Mesenchymal stem cell (in vitro differentiated cells and primary cell): ENCODE results near the gene CMTM4.

Experiments
- DNase-seq: peaks from one replicate; pipeline ENCODE4 v3.0.0-alpha.2; 2013
- H2AFZ ChIP-seq: one replicate; pipeline ENCODE4 v1.6.1; 2013; ENCODE audit warnings: low read depth, mild to moderate bottlenecking, control low read depth, inconsistent platforms, low read length, moderate library complexity
- H2AK5ac ChIP-seq: 2 replicates; pipeline ENCODE4 v1.6.1; 2013; ENCODE audit warnings: low read length, moderate library complexity, mild to moderate bottlenecking, inconsistent platforms; ENCODE audit not compliant: severe bottlenecking
- H2BK120ac ChIP-seq: one replicate; pipeline ENCODE4 v1.6.1; 2013; ENCODE audit warnings: low read depth, mild to moderate bottlenecking, inconsistent platforms, low read length, moderate library complexity
- H2BK12ac ChIP-seq, 2 experiments: one replicate each; pipeline ENCODE4 v1.6.1; 2013; ENCODE audit warnings: inconsistent platforms in 2 of 2, low read length in 2 of 2, mild to moderate bottlenecking in 2 of 2, moderate library complexity in 2 of 2, control low read depth in 1 of 2
- H2BK15ac ChIP-seq: one replicate; pipeline ENCODE4 v1.6.1; 2013; ENCODE audit warnings: mild to moderate bottlenecking, low read depth, inconsistent platforms; ENCODE audit not compliant: poor library complexity, severe bottlenecking
- H2BK5ac ChIP-seq: 2 replicates; pipeline ENCODE4 v1.6.1; 2013; ENCODE audit warnings: low read depth, mild to moderate bottlenecking, low read length, control low read depth, inconsistent platforms; ENCODE audit not compliant: poor library complexity, severe bottlenecking
- H3K14ac ChIP-seq, 2 experiments: one replicate each; pipeline ENCODE4 v1.6.1; 2013; ENCODE audit warnings: inconsistent platforms in 2 of 2, low read length in 2 of 2, control low read depth in 1 of 2, mild to moderate bottlenecking in 1 of 2, moderate library complexity in 1 of 2
- H3K18ac ChIP-seq, 2 experiments: one replicate each; pipeline ENCODE4 v1.6.1; 2013; ENCODE audit warnings: inconsistent platforms in 2 of 2, low read length in 2 of 2, control low read depth in 1 of 2, low read depth in 1 of 2, mild to moderate bottlenecking in 1 of 2
- H3K23ac ChIP-seq, 2 experiments: one replicate each; pipeline ENCODE4 v1.6.1; 2013; ENCODE audit warnings: inconsistent platforms in 2 of 2, low read length in 2 of 2, mild to moderate bottlenecking in 2 of 2, moderate library complexity in 2 of 2, control low read depth in 1 of 2
- H3K27ac ChIP-seq: 2 replicates; pipeline ENCODE4 v1.5.1; 2013; ENCODE audit warnings: mild to moderate bottlenecking, moderate library complexity, low read length, control low read depth, inconsistent platforms; ENCODE audit not compliant: poor library complexity, severe bottlenecking
- H3K27me3 ChIP-seq, 2 experiments: 2 replicates each; pipeline versions ENCODE4 v1.6.1 to v1.7.0; 2013; ENCODE audit warnings: low read length in 2 of 2, mild to moderate bottlenecking in 2 of 2, moderate library complexity in 2 of 2, control low read depth in 1 of 2, inconsistent platforms in 1 of 2; ENCODE audit not compliant: control insufficient read depth in 1 of 2, insufficient read depth in 1 of 2
- H3K36me3 ChIP-seq, 2 experiments: 2 replicates each; pipeline versions ENCODE4 v1.6.1 to v1.7.0; 2013; ENCODE audit warnings: low read length in 2 of 2, control low read depth in 1 of 2, inconsistent platforms in 1 of 2, low read depth in 1 of 2, mild to moderate bottlenecking in 1 of 2; ENCODE audit not compliant: insufficient read depth in 2 of 2, control insufficient read depth in 1 of 2
- H3K4ac ChIP-seq, 2 experiments: one replicate each; pipeline ENCODE4 v1.6.1; 2013; ENCODE audit warnings: inconsistent platforms in 2 of 2, low read length in 2 of 2, mild to moderate bottlenecking in 2 of 2, moderate library complexity in 2 of 2, control low read depth in 1 of 2, low read depth in 1 of 2
- H3K4me1 ChIP-seq: 2 replicates; pipeline ENCODE4 v1.6.1; 2013; ENCODE audit warnings: low read depth, low read length, control low read depth; ENCODE audit not compliant: control insufficient read depth, insufficient read depth
- H3K4me2 ChIP-seq: 2 replicates; pipeline ENCODE4 v1.6.1; 2013; ENCODE audit warnings: low read length, mild to moderate bottlenecking, inconsistent platforms; ENCODE audit not compliant: poor library complexity, severe bottlenecking
- H3K4me3 ChIP-seq, 2 experiments: 2 replicates each; pipeline versions ENCODE4 v1.5.1 to v1.7.0; 2013; ENCODE audit warnings: low read length in 2 of 2, mild to moderate bottlenecking in 2 of 2, control low read depth in 1 of 2, low read depth in 1 of 2; ENCODE audit not compliant: insufficient read depth in 1 of 2
- H3K79me1 ChIP-seq: replicated peaks from 2 replicates; pipeline ENCODE4 v1.6.1; 2013; ENCODE audit warnings: mild to moderate bottlenecking, control low read depth, low read length, inconsistent platforms; ENCODE audit not compliant: poor library complexity, severe bottlenecking
- H3K9ac ChIP-seq: 2 replicates; pipeline ENCODE4 v1.7.0; 2013; ENCODE audit warnings: mild to moderate bottlenecking, low read length, moderate library complexity
- H3K9me3 ChIP-seq: 2 replicates; pipeline ENCODE4 v1.7.0; 2013; ENCODE audit warnings: mild to moderate bottlenecking, low read length; ENCODE audit not compliant: control insufficient read depth
- H4K8ac ChIP-seq: one replicate; pipeline ENCODE4 v1.6.1; 2013; ENCODE audit warnings: inconsistent platforms, mild to moderate bottlenecking, low read length, moderate library complexity
- H4K91ac ChIP-seq: one replicate; pipeline ENCODE4 v1.6.1; 2013; ENCODE audit warnings: mild to moderate bottlenecking, low read length, inconsistent platforms
- whole genome bisulfite sequencing: methylation state at CpG from one replicate; pipeline ENCODE4 v1.1.7; 2013; ENCODE audit warnings: mixed read lengths; 5-methylcytosine and 5-hydroxymethylcytosine counted together

Gene CMTM4

GRCh38 chr16:66701026-66701425 lies 4.5 kb upstream of the CMTM4 start:
- Histone ChIP-seq H3K4me2 (no peak overlapping the region), H3K23ac (no peak overlapping the region), H3K9ac (no peak overlapping the region), H4K91ac (no peak overlapping the region), H2AK5ac (no peak overlapping the region), H3K27ac (no peak overlapping the region), H3K79me1 (peaks cover 2% of the 10 kb centered on the region), H2BK15ac (no peak overlapping the region), H3K4ac (no peak overlapping the region), H3K18ac (no peak overlapping the region), H3K27me3 (no peaks in the 10 kb centered on the region), H3K4me3 (no peak overlapping the region), H2BK5ac (no peak overlapping the region), H2BK12ac (no peak overlapping the region), H3K14ac (no peak overlapping the region), H2AFZ (no peak overlapping the region), H3K36me3 (no peaks in the 10 kb centered on the region), H2BK120ac (no peak overlapping the region), H3K9me3 (no peaks in the 10 kb centered on the region), H4K8ac (no peak overlapping the region), H3K4me1 (peaks cover 6% of the 10 kb centered on the region)
- no peak for DNase-seq
- 88% methylated on average over 2 of the region's 2 CpGs for WGBS

GRCh38 chr16:66699898-66700297 lies 3.4 kb upstream of the CMTM4 start:
- no peaks in the 10 kb centered on the region for H3K27me3 ChIP-seq
- H3K9ac ChIP-seq, result no peak overlapping the region
- H3K36me3 ChIP-seq, result no peaks in the 10 kb centered on the region
- H3K18ac ChIP-seq, result no peak overlapping the region
- H4K8ac ChIP-seq, result no peak overlapping the region
- no peak overlapping the region for H2BK120ac ChIP-seq
- H2BK12ac ChIP-seq, result no peak overlapping the region
- peaks cover 12% of the 10 kb centered on the region for H3K79me1 ChIP-seq
- no peak overlapping the region for H4K91ac ChIP-seq
- H2BK15ac ChIP-seq, result no peak overlapping the region
- no peak overlapping the region for H3K27ac ChIP-seq
- H3K14ac ChIP-seq, result no peak overlapping the region
- peaks cover 17% of the 10 kb centered on the region for H3K4me1 ChIP-seq
- no peak overlapping the region for H3K4me3 ChIP-seq
- H2BK5ac ChIP-seq, result no peak overlapping the region
- no peak for DNase-seq
- H2AK5ac ChIP-seq, result no peak overlapping the region
- H3K4ac ChIP-seq, result no peak overlapping the region
- H2AFZ ChIP-seq, result no peak overlapping the region
- 90% methylated on average over 1 of the region's 1 CpG for WGBS
- no peaks in the 10 kb centered on the region for H3K9me3 ChIP-seq
- no peak overlapping the region for H3K4me2 ChIP-seq
- H3K23ac ChIP-seq, result no peak overlapping the region

GRCh38 chr16:66698046-66698445 lies 1.5 kb upstream of the CMTM4 start:
- Histone ChIP-seq H2AK5ac (no peak overlapping the region), H2BK12ac (no peak overlapping the region), H2BK15ac (no peak overlapping the region), H3K9ac (no peak overlapping the region), H3K4me1 (peaks cover 22% of the 10 kb centered on the region), H4K8ac (no peak overlapping the region), H3K4me2 (no peak overlapping the region), H3K23ac (no peak overlapping the region), H3K4ac (no peak overlapping the region), H3K4me3 (no peak overlapping the region), H3K14ac (no peak overlapping the region), H3K18ac (no peak overlapping the region), H4K91ac (no peak overlapping the region), H3K36me3 (no peaks in the 10 kb centered on the region), H3K79me1 (peaks cover 20% of the 10 kb centered on the region), H2BK5ac (no peak overlapping the region), H2BK120ac (no peak overlapping the region), H2AFZ (no peak overlapping the region), H3K27ac (no peak overlapping the region), H3K27me3 (no peaks in the 10 kb centered on the region), H3K9me3 (no peaks in the 10 kb centered on the region)
- no peak for DNase-seq
- WGBS, result 92% methylated on average over 4 of the region's 7 CpGs

- 3% methylated on average over 51 of the region's 91 CpGs for WGBS
- no peaks in the 10 kb centered on the region for H3K27me3 ChIP-seq
- no peak for DNase-seq
- peak overlapping the region; percentile 86 for H2AFZ ChIP-seq
- H4K91ac ChIP-seq, result peak overlapping the region; percentile 75
- H3K79me1 ChIP-seq, result peaks cover 29% of the 10 kb centered on the region
- H4K8ac ChIP-seq, result peak overlapping the region; percentile 77
- peak overlapping the region; percentile 85 for H3K9ac ChIP-seq
- peak overlapping the region; percentile 69 for H3K4me2 ChIP-seq
- peak overlapping the region; percentile 79 to 81 for H3K18ac ChIP-seq
- peak overlapping the region; percentile 49 for H2BK120ac ChIP-seq
- H2BK5ac ChIP-seq, result peak overlapping the region; percentile 25
- H3K4me1 ChIP-seq, result peaks cover 24% of the 10 kb centered on the region
- H2BK12ac ChIP-seq, result peak overlapping the region in 1 of 2 experiments; percentile 55
- no peaks in the 10 kb centered on the region for H3K36me3 ChIP-seq
- H3K4me3 ChIP-seq, result peak overlapping the region; percentile 79 to 84
- no peak overlapping the region for H2AK5ac ChIP-seq
- H3K23ac ChIP-seq, result peak overlapping the region; percentile 34 to 62
- peak overlapping the region in 1 of 2 experiments; percentile 90 for H3K14ac ChIP-seq
- peak overlapping the region; percentile 80 for H2BK15ac ChIP-seq
- H3K27ac ChIP-seq, result no peak overlapping the region
- peak overlapping the region; percentile 4 to 9 for H3K4ac ChIP-seq
- no peaks in the 10 kb centered on the region for H3K9me3 ChIP-seq
Observed at GRCh38 chr16:66695935-66696668, 441 bp downstream of the CMTM4 start.
